HG02938 (cell line): ENCODE measurements around the gene SURF6.
"Not testable (repeated sequence)": the region's sequence is repeated elsewhere in the genome, so short reads cannot be mapped to it uniquely, and the experiment has no call there.

Source experiments
- ATAC-seq: cut with Tn5 transposase; IDR thresholded peaks from one replicate; pipeline ENCODE4 v1.9.1; 2021; ENCODE audit warnings: mild to moderate bottlenecking, moderate library complexity; ENCODE audit not compliant: unreplicated experiment

Gene SURF6

DNA sequence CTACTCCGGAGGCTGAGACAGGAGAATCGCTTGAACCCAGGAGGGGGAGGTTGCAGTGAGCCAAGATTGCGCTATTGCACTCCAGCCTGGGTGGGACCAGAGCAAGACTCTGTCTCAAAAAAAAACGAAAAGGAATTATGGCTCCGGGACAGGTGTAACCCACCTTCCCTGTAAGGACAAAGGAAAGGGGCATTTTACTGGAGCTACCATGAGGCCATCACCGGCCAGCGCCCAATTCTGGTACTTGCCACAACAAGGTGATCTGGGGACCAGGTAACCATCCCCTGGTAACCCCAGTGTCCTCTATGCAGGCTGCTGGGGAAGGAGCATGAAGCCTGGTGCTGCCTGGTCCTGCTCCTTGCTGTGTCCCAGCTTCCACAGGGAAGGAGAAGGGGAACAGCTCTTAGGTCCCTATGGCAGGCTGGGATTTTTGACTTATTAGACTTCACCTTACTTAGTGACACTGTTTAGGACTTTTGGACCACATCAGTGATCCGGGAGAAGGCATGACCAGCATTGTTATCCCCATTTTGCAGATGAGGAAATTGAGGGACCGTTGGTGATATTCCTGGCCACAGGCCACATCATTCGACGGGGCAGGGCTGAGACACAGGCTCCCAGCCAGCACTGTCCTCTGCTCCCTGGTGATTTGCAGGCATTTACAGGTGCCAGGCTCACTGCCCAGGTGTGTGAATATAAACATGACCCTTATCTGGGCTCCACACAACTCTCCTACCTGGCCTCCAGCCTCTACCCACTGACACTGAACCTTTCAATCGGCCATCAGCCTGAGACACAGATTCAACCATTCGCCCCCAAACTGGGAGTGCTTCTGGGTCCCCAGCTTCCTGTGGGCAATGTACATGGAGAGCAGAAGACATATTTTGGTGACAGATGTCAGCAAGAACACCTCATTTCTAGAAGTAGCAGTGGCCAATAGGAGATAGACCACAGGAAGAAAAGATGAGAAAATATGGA, 34.4 kb downstream of the SURF6 start:
- no peak for ATAC-seq

DNA sequence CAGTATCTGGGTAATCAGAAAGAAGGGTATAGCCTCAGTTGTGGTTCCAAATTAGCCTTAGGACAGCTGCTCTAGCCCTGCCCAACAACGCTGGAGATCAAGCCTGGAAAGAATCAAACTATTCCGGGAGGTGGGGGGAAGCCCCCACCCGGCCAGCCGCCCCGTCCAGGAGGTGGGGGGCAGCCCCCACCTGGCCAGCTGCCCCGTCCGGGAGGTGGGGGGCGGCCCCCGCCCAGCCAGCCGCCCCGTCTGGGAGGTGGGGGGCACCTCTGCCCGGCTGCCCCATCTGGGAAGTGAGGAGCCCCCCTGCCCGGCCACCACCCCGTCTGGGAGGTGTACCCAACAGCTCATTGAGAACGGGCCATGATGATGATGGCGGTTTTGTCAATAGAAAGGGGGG, 36.0 kb downstream of the SURF6 start:
- not testable (repeated sequence) for ATAC-seq

DNA sequence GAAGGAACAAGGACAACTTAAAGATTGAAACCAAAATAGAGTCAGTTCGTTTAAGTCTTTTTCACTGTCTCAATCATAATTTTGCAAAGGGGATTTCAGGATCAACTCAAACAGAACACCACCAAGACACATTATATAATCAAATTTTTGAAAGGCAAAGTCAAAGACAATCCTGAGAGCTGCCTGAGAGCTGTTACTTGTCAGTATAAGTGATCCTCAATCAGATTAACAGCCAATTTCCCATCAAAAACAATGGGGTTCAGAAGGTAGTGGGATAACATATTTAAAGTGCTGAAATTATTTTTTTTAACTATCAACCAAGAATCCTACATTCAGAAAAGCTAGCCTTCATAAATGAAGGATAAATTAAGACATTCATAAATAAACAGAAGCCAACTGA, 41.7 kb downstream of the SURF6 start:
- ATAC-seq, result no peak

DNA sequence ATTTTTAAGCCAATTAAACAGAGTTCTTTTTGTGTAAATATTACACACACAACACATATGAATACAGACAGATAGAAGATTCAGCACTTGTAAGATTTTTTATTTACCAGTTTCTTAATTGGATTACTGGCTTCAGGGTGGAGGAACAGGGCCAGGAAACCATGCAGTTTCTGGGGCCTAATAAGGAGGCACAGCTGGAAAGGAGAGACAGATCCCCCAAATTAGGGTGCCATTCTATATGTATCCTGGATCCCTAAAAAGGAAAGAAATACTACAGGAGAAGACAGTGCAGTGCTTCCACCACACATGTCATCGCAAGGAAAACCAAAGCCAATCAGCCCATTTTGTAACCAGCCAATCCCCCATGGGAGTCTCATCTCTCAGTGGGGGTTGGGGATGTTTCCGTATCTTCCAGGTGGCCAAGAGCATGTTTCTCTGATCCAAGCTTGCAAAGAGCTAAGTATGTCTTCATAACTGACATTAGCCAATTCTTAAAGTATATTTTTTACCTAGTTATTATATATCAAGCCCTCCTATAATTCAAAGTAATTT, 45.2 kb downstream of the SURF6 start:
- ATAC-seq, result no peak

DNA sequence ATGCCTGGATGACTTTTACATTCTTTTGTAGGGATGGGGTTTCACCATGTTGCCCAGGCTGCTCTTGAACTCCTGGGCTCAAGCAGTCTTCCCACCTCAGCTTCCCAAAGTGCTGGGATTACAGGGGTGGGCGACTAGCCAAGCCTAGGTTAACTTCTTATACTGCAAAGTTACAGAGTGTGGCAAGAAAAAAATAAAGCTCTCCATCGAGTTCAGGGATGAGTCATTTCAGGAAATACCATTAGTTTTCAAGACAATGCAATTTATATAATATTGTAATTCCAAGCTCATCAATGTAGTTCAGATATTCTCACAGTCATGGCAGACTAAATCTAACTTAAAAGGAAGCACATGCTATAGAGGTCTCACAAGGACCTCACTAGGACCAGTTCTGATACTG, 49.5 kb downstream of the SURF6 start:
- ATAC-seq, result no peak

DNA sequence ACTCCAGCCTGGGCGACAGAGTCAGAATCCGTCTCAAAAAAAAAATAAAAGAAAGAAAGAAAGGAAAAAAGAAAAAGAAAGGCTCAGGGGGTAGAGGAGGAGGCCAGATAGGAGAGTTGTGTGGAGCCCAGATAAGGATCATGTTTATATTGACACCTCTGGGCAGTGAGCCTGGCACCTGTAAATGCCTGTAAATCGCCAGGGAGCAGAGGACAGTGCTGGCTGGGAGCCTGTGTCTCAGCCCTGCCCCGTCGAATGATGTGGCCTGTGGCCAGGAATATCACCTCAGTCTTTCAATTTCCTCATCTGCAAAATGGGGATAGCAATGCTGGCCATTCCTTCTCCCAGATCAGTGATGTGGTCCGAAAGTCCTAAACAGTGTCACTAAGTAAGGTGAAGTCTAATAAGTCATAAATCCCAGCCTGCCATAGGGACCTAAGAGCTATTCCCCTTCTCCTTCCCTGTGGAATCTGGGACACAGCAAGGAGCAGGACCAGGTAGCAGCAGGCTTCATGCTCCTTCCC, 50.7 kb downstream of the SURF6 start:
- ATAC-seq, result no peak

DNA sequence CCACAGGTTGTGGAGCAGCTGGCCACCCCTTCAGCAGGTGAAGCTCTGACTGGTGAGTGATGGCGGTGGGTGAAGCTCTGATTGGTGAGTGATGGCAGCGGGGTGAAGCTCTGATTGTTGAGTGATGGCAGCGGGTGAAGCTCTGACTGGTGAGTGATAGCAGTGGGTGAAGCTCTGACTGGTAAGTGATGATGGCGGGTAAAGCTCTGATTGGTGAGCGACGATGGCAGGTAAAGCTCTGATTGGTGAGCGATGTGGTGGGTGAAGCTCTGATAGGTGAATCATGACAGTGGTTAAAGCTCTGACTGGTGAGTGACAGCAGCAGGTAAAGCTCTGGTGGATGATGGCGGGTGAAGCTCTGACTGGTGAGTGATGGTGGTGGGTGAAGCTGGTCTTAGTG, 51.6 kb downstream of the SURF6 start:
- no peak for ATAC-seq

DNA sequence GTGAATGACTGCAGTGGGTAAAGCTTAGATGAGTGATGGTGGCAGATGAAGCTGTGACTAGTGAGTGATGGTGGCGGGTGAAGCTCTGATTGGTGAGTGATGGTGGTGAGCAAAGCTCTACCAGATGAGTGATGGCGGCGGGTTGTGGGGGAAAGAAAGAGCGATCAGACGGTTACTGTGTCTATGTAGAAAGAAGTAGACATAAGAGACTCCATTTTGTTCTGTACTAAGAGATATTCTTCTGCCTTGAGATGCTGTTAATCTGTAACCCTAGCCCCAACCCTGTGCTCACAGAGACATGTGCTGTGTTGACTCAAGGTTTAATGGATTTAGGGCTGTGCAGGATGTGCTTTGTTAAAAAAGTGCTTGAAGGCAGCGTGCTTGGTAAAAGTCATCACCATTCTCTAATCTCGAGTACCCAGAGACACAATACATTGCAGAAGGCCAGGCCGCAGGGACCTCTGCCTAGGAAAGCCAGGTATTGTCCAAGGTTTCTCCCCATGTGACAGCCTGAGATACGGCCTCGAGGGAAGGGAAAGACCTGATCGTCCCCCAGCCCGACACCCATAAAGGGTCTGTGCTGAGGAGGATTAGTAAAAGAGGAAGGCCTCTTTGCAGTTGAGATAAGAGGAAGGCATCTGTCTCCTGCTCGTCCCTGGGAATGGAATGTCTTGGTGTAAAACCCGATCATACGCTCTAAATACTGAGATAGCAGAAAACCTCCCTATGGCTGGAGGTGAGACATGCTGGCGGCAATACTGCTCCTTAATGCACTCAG, 52.5 kb downstream of the SURF6 start:
- ATAC-seq, result not testable (repeated sequence)

DNA sequence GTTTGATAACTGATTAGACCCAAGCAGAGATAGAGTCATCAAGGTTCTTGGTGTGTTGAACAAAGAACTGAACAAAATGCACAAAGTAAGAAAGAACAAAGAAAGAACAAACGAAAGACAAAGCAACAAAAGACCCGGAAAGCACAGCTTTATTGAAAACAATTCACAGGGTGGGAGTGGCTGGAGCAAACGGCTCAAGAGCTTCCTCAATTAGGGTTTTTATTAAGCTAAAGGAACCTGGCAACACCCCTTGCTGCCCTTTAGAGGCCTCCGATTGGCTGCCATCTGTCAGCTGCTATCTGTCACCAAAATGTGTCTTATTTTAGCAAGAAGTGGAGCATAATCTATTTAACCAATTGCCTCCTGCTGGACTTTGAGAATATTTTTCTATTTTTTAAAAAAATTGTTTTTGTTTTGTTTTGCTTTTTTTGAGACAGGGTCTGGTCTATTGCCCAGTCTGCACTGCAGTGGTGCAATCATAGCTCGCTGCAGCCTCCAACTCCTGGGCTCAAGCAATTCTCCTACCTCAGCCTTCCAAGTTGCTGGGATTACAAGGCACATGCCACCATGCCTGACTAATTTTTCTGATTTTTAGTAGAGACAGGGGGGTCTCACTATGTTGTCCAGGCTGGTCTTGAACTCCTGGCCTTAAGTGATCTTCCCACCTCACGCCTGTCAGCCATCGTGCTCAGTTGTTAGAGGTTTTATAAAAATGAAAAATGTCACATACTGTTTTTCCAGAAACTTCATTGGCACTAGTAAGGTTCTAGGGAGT, 53.3 kb downstream of the SURF6 start:
- no peak for ATAC-seq

DNA sequence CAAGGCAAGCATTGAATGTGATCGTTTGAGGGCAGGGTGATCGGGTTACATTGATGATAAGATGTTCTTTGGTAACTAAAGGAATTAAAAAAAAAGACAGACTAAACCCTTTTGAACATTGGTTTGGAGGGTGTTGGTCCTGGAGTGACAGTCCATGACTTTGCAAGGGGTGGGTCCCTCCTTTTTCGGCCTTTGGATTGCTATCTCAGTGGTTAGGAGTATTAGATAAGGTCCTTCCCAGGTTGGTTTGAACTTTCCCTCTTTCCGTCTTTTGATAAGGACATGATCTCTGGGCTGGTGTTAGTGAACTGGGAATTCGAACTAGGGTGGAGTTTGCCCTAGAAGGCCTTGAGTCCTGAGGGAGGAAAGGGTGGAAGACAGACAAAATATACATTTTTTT, 55.6 kb downstream of the SURF6 start:
- ATAC-seq, result no peak
